Breast epithelium (tissue), 3 donors: ENCODE measurements around the gene AK9.

Source experiments
- CTCF ChIP-seq, 3 donors: fragments of 450-650 bp; IDR thresholded peaks; one replicate each; pipeline ENCODE4 v1.5.1; 2016 to 2017; ENCODE audit warnings: antibody characterized with exemption in 3 of 3, mild to moderate bottlenecking in 3 of 3, moderate library complexity in 3 of 3
- POLR2AphosphoS5 ChIP-seq, 3 donors: sonication (generic); formaldehyde crosslinking; IDR thresholded peaks; one replicate each; pipeline ENCODE4 v1.6.1; 2017; ENCODE audit warnings: antibody characterized with exemption in 3 of 3

GRCh38 chr6:109672839-109673238 lies 18.2 kb downstream of the AK9 start:
- no peak for TF ChIP-seq POLR2AphosphoS5 (IDR thresholded peaks at IDR 0.05)
- TF ChIP-seq CTCF (IDR thresholded peaks at IDR 0.05) = no peak
